ENCODE data around the gene ATL1. TPM values are rescaled to one million over a fixed set of nuclear protein-coding genes. Genes with fewer than 3 reads are reported as not detected.
"Not testable (repeated sequence)": the region's sequence is repeated elsewhere in the genome, so short reads cannot be mapped to it uniquely, and the experiment has no call there.

ATL1 gene
- total RNA-seq, 1 donor from 2014 or later: 1.2 TPM

DNA sequence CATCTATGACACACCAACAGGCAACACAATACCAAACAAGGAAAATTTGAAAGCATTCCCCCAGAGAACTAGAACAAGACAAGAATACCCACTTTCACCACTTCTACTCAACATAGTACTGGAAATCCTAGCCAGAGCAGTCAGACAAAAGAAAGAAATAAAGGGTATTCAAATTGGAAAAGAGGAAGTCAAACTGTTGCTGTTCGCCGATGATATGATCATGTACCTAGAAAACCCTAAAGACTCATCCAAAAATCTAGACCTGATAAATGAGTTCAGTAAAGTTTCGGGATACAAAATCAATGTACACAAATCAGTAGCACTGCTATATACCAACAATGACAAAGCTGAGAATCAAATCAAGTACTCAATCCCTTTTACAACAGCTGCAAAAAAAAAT is 8.1 kb upstream of the ATL1 start:
- no peaks in the 10 kb centered on the region for H3K4me1 ChIP-seq
- no peak overlapping the region for H3K4me3 ChIP-seq
- no peak for DNase-seq (ENCODE audit: low spot score in 2 of 2)
- H3K9me3 ChIP-seq: no peaks in the 10 kb centered on the region
- H3K27me3 ChIP-seq: no peaks in the 10 kb centered on the region
- H3K36me3 ChIP-seq: no peaks in the 10 kb centered on the region
- TF ChIP-seq, protein P1, sequence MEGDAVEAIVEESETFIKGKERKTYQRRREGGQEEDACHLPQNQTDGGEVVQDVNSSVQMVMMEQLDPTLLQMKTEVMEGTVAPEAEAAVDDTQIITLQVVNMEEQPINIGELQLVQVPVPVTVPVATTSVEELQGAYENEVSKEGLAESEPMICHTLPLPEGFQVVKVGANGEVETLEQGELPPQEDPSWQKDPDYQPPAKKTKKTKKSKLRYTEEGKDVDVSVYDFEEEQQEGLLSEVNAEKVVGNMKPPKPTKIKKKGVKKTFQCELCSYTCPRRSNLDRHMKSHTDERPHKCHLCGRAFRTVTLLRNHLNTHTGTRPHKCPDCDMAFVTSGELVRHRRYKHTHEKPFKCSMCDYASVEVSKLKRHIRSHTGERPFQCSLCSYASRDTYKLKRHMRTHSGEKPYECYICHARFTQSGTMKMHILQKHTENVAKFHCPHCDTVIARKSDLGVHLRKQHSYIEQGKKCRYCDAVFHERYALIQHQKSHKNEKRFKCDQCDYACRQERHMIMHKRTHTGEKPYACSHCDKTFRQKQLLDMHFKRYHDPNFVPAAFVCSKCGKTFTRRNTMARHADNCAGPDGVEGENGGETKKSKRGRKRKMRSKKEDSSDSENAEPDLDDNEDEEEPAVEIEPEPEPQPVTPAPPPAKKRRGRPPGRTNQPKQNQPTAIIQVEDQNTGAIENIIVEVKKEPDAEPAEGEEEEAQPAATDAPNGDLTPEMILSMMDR (IDR thresholded peaks at IDR 0.05): no peak
- intact Hi-C loops (cut with DNase I): no loop called here
- H3K27ac ChIP-seq: no peak overlapping the region

DNA sequence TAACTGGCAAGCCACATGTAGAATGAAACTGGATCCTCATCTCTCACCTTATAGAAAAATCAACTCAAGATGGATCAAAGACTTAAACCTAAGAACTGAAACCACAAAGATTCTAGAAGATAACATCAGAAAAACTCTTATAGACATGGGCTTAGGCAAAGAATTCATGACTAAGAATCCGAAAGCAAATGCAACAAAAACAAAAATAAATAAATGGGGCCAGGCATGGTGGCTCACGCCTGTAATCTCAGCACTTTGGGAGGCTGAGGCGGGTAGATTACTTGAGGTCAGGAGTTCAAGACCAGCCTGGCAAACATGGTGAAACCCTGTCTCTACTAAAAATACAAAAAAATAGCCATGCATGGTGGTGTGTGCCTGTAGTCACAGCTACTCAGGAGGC is 7.1 kb upstream of the ATL1 start:
- H3K4me3 ChIP-seq; intact Hi-C loops (cut with DNase I); H3K27me3 ChIP-seq; H3K4me1 ChIP-seq; H3K9me3 ChIP-seq; H3K36me3 ChIP-seq; DNase-seq (ENCODE audit: low spot score in 2 of 2); H3K27ac ChIP-seq: not testable (repeated sequence)

DNA sequence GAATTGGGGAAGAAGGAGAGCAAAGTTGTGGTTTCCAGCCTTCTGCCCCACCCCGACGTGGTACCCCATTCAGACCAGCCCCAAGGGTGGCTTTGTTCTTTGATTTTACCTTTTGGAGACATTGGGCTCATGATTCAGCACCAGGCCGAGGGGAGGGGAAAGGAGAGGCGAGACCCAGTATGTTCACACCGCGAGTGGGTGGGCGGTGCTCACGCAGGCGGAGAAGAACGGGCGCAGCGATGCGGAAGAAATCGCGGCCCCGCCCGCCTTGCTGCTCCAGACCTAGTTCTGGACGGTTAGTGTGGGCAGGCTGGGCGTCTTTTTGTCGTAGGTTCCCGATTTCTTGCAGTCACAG is 963 bp downstream of the ATL1 start:
- TF ChIP-seq, protein P1 (IDR thresholded peaks at IDR 0.05): no peak
- Histone ChIP-seq H3K9me3 (no peaks in the 10 kb centered on the region), H3K4me1 (peaks cover 0 to 8% of the 10 kb centered on the region in 2 donors), H3K36me3 (no peaks in the 10 kb centered on the region), H3K4me3 (peak overlapping the region; percentile 60 to 78), H3K27ac (peak overlapping the region; percentile 91 to 93), H3K27me3 (no peaks in the 10 kb centered on the region)
- intact Hi-C loops (cut with DNase I): loop anchor here (2.0 to 5.0 kb wide), 3 partner anchors 18 to 106 kb away; partner anchors contain the start of genes MAP4K5 and SAV1
- peak; percentile 49 to 94 for DNase-seq (ENCODE audit: low spot score in 2 of 2)

DNA sequence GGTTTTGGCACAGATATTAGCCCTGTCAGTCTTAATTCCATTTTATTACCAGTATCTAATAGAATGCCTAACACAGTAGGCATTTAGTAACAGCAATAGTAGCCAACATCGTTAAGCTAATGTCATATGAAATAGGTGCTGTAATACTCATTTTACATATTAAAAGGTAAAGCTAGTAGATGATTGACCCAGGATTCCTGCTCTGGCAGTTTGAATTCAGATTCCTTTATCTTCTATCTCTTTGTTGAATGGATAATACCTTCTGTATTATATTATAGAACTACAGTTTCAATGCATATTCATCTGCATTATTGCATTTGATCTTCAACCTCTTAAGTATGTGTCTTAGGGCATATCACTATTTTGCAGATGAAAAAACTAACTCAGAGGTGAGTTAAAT is 2.9 kb downstream of the ATL1 start:
- no peak for DNase-seq (ENCODE audit: low spot score in 2 of 2)
- Histone ChIP-seq H3K9me3 (peaks cover 0 to 4% of the 10 kb centered on the region in 2 donors), H3K4me1 (peaks cover 0 to 8% of the 10 kb centered on the region in 2 donors), H3K4me3 (no peak overlapping the region), H3K27me3 (no peaks in the 10 kb centered on the region), H3K36me3 (no peaks in the 10 kb centered on the region), H3K27ac (no peak overlapping the region)
- intact Hi-C loops (cut with DNase I): loop anchor here (5.0 kb wide), 1 partner anchor 104 kb away; the partner anchor contains the start of gene SAV1
- TF ChIP-seq, protein P1 (IDR thresholded peaks at IDR 0.05): no peak

DNA sequence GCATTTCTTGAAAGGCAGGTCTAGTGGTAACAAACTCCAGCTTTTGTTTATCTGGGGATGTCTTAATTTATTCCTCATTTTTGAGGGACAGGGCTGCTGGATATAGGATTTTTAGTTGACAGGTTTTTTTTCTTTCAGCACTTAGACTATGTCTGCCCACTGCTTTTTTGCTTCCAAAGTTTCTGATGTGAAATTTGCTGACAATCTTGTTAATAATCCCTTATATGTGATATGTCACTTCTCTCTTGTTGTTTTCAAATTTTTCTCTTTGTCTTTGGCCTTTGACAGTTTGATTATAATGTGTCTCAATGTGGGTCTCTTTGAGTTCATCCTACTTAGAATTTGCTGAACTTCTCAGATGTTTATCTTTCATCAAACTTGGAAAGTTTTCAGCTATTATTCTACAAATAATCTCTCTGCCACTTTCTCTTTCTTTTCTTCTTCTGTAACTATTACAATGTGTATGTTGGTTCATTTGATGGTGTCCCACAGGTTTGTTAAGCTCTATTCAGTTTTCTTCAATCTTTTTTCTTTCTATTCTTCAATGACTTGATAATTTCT is 9.8 kb downstream of the ATL1 start:
- Histone ChIP-seq H3K4me3 (no peak overlapping the region), H3K27me3 (no peaks in the 10 kb centered on the region), H3K36me3 (no peaks in the 10 kb centered on the region), H3K27ac (no peak overlapping the region), H3K4me1 (no peaks in the 10 kb centered on the region), H3K9me3 (peaks cover 17 to 48% of the 10 kb centered on the region in 2 donors)
- TF ChIP-seq, protein P1 (IDR thresholded peaks at IDR 0.05): no peak
- no peak for DNase-seq (ENCODE audit: low spot score in 2 of 2)
- intact Hi-C loops (cut with DNase I): no loop called here

DNA sequence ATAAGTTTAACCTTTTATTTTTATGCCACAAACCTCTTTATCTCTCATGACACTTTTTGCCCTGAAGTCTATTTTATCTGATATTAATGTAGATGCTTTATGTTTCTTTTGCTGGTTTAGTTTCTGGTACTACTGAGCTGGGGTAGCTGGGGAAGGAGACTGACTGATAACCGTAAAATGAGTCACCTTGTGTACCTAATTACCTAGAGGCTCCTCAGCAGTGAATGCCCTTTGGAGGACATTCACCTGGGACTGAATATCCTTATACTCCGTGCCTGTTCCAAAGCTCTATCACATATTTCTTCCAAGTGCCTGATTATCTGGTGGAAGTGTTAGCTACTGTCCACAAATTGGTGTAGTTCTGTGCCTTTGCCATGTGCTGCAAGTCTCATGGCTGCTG is 13.9 kb downstream of the ATL1 start:
- no peak overlapping the region for H3K27ac ChIP-seq
- TF ChIP-seq, protein P1 (IDR thresholded peaks at IDR 0.05): no peak
- H3K9me3 ChIP-seq: peaks cover 16 to 36% of the 10 kb centered on the region in 2 donors
- no peaks in the 10 kb centered on the region for H3K27me3 ChIP-seq
- DNase-seq (ENCODE audit: low spot score in 2 of 2): no peak
- intact Hi-C loops (cut with DNase I): no loop called here
- no peaks in the 10 kb centered on the region for H3K36me3 ChIP-seq
- H3K4me1 ChIP-seq: no peaks in the 10 kb centered on the region
- H3K4me3 ChIP-seq: no peak overlapping the region
